Liver (tissue), 9 donors: ENCODE measurements around the gene RGS12. TPM values are rescaled to one million over a fixed set of nuclear protein-coding genes. Genes with fewer than 3 reads are reported as not detected.

Experiments used
- DNase-seq: peaks from one replicate; pipeline ENCODE4 v3.0.0-alpha.2; 2017; ENCODE audit warnings: low spot score
- H3K27ac ChIP-seq, 2 donors: one replicate each; pipeline ENCODE4 v1.7.0; 2013; ENCODE audit warnings: inconsistent platforms in 2 of 2, low read length in 2 of 2, control low read depth in 1 of 2, low read depth in 1 of 2, mild to moderate bottlenecking in 1 of 2
- H3K27me3 ChIP-seq, 4 donors: one replicate each; pipeline versions ENCODE4 v1.6.1 to v1.7.0; 2013; ENCODE audit warnings: low read length in 3 of 4, inconsistent platforms in 1 of 4, mild to moderate bottlenecking in 1 of 4, moderate library complexity in 1 of 4; ENCODE audit not compliant: control insufficient read depth in 4 of 4, insufficient read depth in 4 of 4
- H3K36me3 ChIP-seq, 4 donors: one replicate each; pipeline versions ENCODE4 v1.6.1 to v1.7.0; 2013; ENCODE audit warnings: low read length in 3 of 4, mild to moderate bottlenecking in 3 of 4, low read depth in 1 of 4, moderate library complexity in 1 of 4; ENCODE audit not compliant: control insufficient read depth in 4 of 4, insufficient read depth in 3 of 4
- H3K4me1 ChIP-seq, 4 donors: one replicate each; pipeline versions ENCODE4 v1.6.1 to v1.7.0; 2013; ENCODE audit warnings: low read length in 3 of 4, mild to moderate bottlenecking in 3 of 4, moderate library complexity in 1 of 4; ENCODE audit not compliant: control insufficient read depth in 4 of 4, insufficient read depth in 4 of 4
- H3K4me3 ChIP-seq, 3 donors: one replicate each; pipeline versions ENCODE4 v1.6.1 to v1.7.0; 2013; ENCODE audit warnings: low read length in 3 of 3, control low read depth in 1 of 3, low read depth in 1 of 3, mild to moderate bottlenecking in 1 of 3
- H3K9ac ChIP-seq, 2 donors: one replicate each; pipeline ENCODE4 v1.7.0; 2013; ENCODE audit warnings: low read length in 2 of 2, mild to moderate bottlenecking in 2 of 2, moderate library complexity in 2 of 2, control low read depth in 1 of 2, low read depth in 1 of 2
- H3K9me3 ChIP-seq, 4 donors: one replicate each; pipeline versions ENCODE4 v1.6.1 to v1.7.0; 2013; ENCODE audit warnings: low read length in 3 of 4; ENCODE audit not compliant: control insufficient read depth in 4 of 4
- ATF3 ChIP-seq: IDR thresholded peaks from 2 replicates; pipeline ENCODE4 v1.6.1; 2016; ENCODE audit warnings: antibody characterized with exemption
- CTCF ChIP-seq: fragments of 150-350 bp; IDR thresholded peaks from 2 replicates; pipeline ENCODE4 v1.5.1; 2017; ENCODE audit warnings: improper control_type of control experiment, low read depth, low read length; ENCODE audit not compliant: missing input control
- EGR1 ChIP-seq, 2 donors: IDR thresholded peaks; 2 replicates each; pipeline ENCODE4 v1.6.1; 2016 to 2018; ENCODE audit warnings: antibody characterized with exemption in 2 of 2, low read depth in 2 of 2
- FOXA1 ChIP-seq: IDR thresholded peaks from 2 replicates; pipeline ENCODE4 v1.6.1; 2016; ENCODE audit warnings: antibody characterized with exemption
- FOXA2 ChIP-seq: IDR thresholded peaks from 2 replicates; pipeline ENCODE4 v1.6.1; 2016; ENCODE audit warnings: antibody characterized with exemption
- GABPA ChIP-seq, 2 donors: IDR thresholded peaks in 1 of 2; conservative IDR thresholded peaks in 1 of 2; 2 replicates each; pipeline ENCODE4 v1.6.1; 2016; ENCODE audit warnings: antibody characterized with exemption in 2 of 2, mild to moderate bottlenecking in 1 of 2, moderate library complexity in 1 of 2
- HNF4A ChIP-seq, 2 donors: conservative IDR thresholded peaks; 2 replicates each; pipeline ENCODE4 v1.6.1; 2016; ENCODE audit warnings: antibody characterized with exemption in 2 of 2, mild to moderate bottlenecking in 2 of 2
- HNF4G ChIP-seq: IDR thresholded peaks from 2 replicates; pipeline ENCODE4 v1.6.1; 2016; ENCODE audit warnings: antibody characterized with exemption
- JUND ChIP-seq, 2 donors: IDR thresholded peaks; 2 replicates each; pipeline ENCODE4 v1.6.1; 2016; ENCODE audit warnings: antibody characterized with exemption in 2 of 2
- MAX ChIP-seq: IDR thresholded peaks from 2 replicates; pipeline ENCODE4 v1.6.1; 2016; ENCODE audit warnings: antibody characterized with exemption
- NR2F2 ChIP-seq: IDR thresholded peaks from 2 replicates; pipeline ENCODE4 v1.6.1; 2016; ENCODE audit warnings: antibody characterized with exemption
- RAD21 ChIP-seq, 2 donors: IDR thresholded peaks; 2 replicates each; pipeline ENCODE4 v1.6.1; 2016; ENCODE audit warnings: antibody characterized with exemption in 2 of 2, mild to moderate bottlenecking in 2 of 2
- REST ChIP-seq: IDR thresholded peaks from 2 replicates; pipeline ENCODE4 v1.6.1; 2016; ENCODE audit warnings: antibody characterized with exemption, mild to moderate bottlenecking
- RXRA ChIP-seq, 2 donors: IDR thresholded peaks; 2 replicates each; pipeline ENCODE4 v1.6.1; 2017 to 2018; ENCODE audit warnings: antibody characterized with exemption in 2 of 2, mild to moderate bottlenecking in 1 of 2
- SP1 ChIP-seq: IDR thresholded peaks from 2 replicates; pipeline ENCODE4 v1.6.1; 2018; ENCODE audit warnings: antibody characterized with exemption, mild to moderate bottlenecking
- TAF1 ChIP-seq: conservative IDR thresholded peaks from 2 replicates; pipeline ENCODE4 v1.6.1; 2016; ENCODE audit warnings: antibody characterized with exemption, mild to moderate bottlenecking
- YY1 ChIP-seq: IDR thresholded peaks from 2 replicates; pipeline ENCODE4 v1.6.1; 2016; ENCODE audit warnings: antibody characterized with exemption, mild to moderate bottlenecking
- ZBTB33 ChIP-seq: IDR thresholded peaks from 2 replicates; pipeline ENCODE4 v1.6.1; 2016; ENCODE audit warnings: antibody characterized with exemption
- WGBS: extraction: QIAGEN DNeasy Blood & Tissue Kit; methylation state at CpG from one replicate; pipeline ENCODE4 v1.1.7; 2013; 5-methylcytosine and 5-hydroxymethylcytosine counted together
- polyA plus RNA-seq, 2 donors: library from polyadenylated mRNA; stranded (reverse) in 1 of 2; unstranded in 1 of 2; fragments of 200-250 nt in 1 of 2; fragments of >200 nt in 1 of 2; fragmentation: Nextera tagmentation in 1 of 2; extraction: Ambion mirVana in 1 of 2; gene quantifications; one replicate each; pipeline versions ENCODE4 v1.2.1 to v1.2.3, GENCODE V29; 2013 to 2015
- total RNA-seq, 2 donors: library from RNA; depleted of rRNA; stranded (reverse); fragments of >200 nt; gene quantifications; one replicate each; pipeline ENCODE4 v1.2.3, GENCODE V29; 2014
- donor health status: healthy.
- donor health status: healthy.
- donor health status: healthy.
- donor health status: healthy.
- donor health status: healthy.

Gene RGS12
- total and polyA plus RNA-seq, 4 donors = 6.4 to 23.2 (median 11.5) TPM

- TF ChIP-seq ATF3 (no peak), NR2F2 (no peak), EGR1 (IDR thresholded peaks at IDR 0.05; ENCODE audit: low read depth in 2 of 2) (no peak), FOXA1 (no peak), HNF4A (conservative IDR thresholded peaks at IDR 0.05) (no peak), TAF1 (no peak), YY1 (no peak), RXRA (IDR thresholded peaks at IDR 0.05) (no peak)
Measured at GRCh38 chr4:3288571-3289094, 4.2 kb upstream of the RGS12 start (continued).

GRCh38 chr4:3290476-3290875 lies 2.3 kb upstream of the RGS12 start:
- TF ChIP-seq JUND (IDR thresholded peaks at IDR 0.05) = no peak
- peaks cover 0 to 2% (median 0%) of the 10 kb centered on the region in 4 donors for H3K36me3 ChIP-seq
- H3K9ac ChIP-seq = no peak overlapping the region
- H3K4me1 ChIP-seq = peaks cover 6 to 18% (median 14%) of the 10 kb centered on the region in 4 donors
- H3K4me3 ChIP-seq = no peak overlapping the region
- H3K27ac ChIP-seq = no peak overlapping the region
- peak; percentile 29 for DNase-seq
- 91% methylated on average over 11 of the region's 11 CpGs for WGBS
- no peaks in the 10 kb centered on the region for H3K9me3 ChIP-seq
- H3K27me3 ChIP-seq = peaks cover 0 to 2% (median 0%) of the 10 kb centered on the region in 4 donors

- Histone ChIP-seq H3K4me1 (peaks cover 6 to 18% (median 14%) of the 10 kb centered on the region in 4 donors), H3K27ac (no peak overlapping the region), H3K9me3 (no peaks in the 10 kb centered on the region), H3K9ac (no peak overlapping the region), H3K27me3 (peaks cover 0 to 2% (median 0%) of the 10 kb centered on the region in 4 donors), H3K36me3 (no peaks in the 10 kb centered on the region), H3K4me3 (no peak overlapping the region)
- no peak for TF ChIP-seq JUND (IDR thresholded peaks at IDR 0.05)
- TF ChIP-seq REST = no peak
- TF ChIP-seq FOXA1 = no peak
- TF ChIP-seq HNF4A (conservative IDR thresholded peaks at IDR 0.05) = no peak
- no peak for TF ChIP-seq GABPA (IDR thresholded peaks at IDR 0.05 in 1 of 2, conservative IDR thresholded peaks at IDR 0.05 in 1 of 2)
- TF ChIP-seq NR2F2 = no peak
- TF ChIP-seq SP1 = no peak
- no peak for TF ChIP-seq MAX
- TF ChIP-seq CTCF = no peak
- TF ChIP-seq YY1 = no peak
- TF ChIP-seq EGR1 (IDR thresholded peaks at IDR 0.05; ENCODE audit: low read depth in 2 of 2) = no peak
- no peak for TF ChIP-seq RAD21 (IDR thresholded peaks at IDR 0.05)
- TF ChIP-seq FOXA2 = no peak
- TF ChIP-seq ZBTB33 = no peak
- TF ChIP-seq HNF4G = no peak
- no peak for TF ChIP-seq TAF1
- TF ChIP-seq RXRA (IDR thresholded peaks at IDR 0.05) = no peak
- TF ChIP-seq ATF3 = no peak
- 96% methylated on average over 9 of the region's 9 CpGs for WGBS
- DNase-seq = peak; percentile 30
Measured at GRCh38 chr4:3290889-3291321, 1.9 kb upstream of the RGS12 start.
